AG04449 (cell line): ENCODE measurements around the gene TRAPPC8.
"Not testable (repeated sequence)": the region's sequence is repeated elsewhere in the genome, so short reads cannot be mapped to it uniquely, and the experiment has no call there.

Experiments used
- CTCF ChIA-PET: fragments of 350-600 bp; formaldehyde crosslinking; extraction: SDS; loops from one replicate; lab custom pipeline; 2021; ENCODE audit warnings: antibody characterized with exemption; lab: Yijun Ruan, JAX
- POLR2A ChIA-PET: fragments of 400-600, 350-600 bp; formaldehyde crosslinking; extraction: SDS; loops from one replicate; lab custom pipeline; 2020; ENCODE audit warnings: antibody characterized with exemption, inconsistent platforms; lab: Yijun Ruan, JAX
- DNase-seq: peaks from one replicate; pipeline ENCODE4 v3.0.0-alpha.2; 2010; ENCODE audit warnings: low read depth, low spot score
- H3K4me3 ChIP-seq: 2 replicates; pipeline ENCODE4 v1.5.1; 2011; ENCODE audit warnings: low read depth, mild to moderate bottlenecking, control low read depth, low read length
- TF ChIP-seq, protein P1 (sequence below): IDR thresholded peaks from one replicate; pipeline ENCODE4 v1.5.1; 2011; ENCODE audit warnings: mild to moderate bottlenecking, moderate library complexity, low read length, control low read depth, inconsistent platforms; ENCODE audit not compliant: insufficient read depth; ENCODE audit errors: missing control alignments

Gene TRAPPC8

DNA sequence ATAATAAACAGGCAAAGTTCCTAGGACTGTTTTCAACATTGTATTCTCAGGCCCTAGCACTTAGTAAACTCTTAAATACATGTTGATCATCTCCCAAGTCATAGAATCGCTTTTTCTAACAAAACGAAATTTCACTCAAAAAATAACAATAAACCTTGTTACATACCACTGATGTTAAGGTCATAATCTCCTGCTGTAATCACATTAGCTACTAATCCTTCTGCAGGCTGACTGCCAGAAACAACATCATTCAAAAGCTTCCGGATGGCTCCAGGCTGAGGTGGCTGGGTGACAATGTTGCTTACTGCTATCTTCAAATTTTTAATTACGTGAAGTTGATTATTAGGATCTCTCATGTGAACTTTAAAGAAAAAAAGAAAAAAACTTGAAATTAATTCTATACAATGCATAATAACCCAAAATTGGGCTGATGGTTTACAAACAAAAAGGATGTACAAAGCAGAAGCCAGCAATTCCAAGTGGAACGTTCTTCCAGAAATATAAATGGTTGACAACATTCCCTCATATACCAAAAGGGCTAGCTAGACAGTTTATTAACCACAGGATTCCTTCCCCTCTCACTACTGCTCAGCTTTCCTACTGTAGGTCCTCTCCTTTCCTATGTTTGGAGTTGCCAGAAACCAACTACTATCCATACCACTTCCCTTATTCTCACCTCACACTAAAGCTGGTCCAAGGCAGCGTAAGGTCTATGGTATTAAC, 11.6 kb downstream of the TRAPPC8 start:
- ChIA-PET CTCF (no interaction called here), POLR2A (interaction anchor here (1.1 kb wide), 1 partner anchor 12 kb away, joined by 3 read pairs; the partner anchor contains the start of gene TRAPPC8)
- H3K4me3 ChIP-seq: no peak overlapping the region
- DNase-seq: no peak
- TF ChIP-seq, protein P1, sequence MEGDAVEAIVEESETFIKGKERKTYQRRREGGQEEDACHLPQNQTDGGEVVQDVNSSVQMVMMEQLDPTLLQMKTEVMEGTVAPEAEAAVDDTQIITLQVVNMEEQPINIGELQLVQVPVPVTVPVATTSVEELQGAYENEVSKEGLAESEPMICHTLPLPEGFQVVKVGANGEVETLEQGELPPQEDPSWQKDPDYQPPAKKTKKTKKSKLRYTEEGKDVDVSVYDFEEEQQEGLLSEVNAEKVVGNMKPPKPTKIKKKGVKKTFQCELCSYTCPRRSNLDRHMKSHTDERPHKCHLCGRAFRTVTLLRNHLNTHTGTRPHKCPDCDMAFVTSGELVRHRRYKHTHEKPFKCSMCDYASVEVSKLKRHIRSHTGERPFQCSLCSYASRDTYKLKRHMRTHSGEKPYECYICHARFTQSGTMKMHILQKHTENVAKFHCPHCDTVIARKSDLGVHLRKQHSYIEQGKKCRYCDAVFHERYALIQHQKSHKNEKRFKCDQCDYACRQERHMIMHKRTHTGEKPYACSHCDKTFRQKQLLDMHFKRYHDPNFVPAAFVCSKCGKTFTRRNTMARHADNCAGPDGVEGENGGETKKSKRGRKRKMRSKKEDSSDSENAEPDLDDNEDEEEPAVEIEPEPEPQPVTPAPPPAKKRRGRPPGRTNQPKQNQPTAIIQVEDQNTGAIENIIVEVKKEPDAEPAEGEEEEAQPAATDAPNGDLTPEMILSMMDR: no peak

DNA sequence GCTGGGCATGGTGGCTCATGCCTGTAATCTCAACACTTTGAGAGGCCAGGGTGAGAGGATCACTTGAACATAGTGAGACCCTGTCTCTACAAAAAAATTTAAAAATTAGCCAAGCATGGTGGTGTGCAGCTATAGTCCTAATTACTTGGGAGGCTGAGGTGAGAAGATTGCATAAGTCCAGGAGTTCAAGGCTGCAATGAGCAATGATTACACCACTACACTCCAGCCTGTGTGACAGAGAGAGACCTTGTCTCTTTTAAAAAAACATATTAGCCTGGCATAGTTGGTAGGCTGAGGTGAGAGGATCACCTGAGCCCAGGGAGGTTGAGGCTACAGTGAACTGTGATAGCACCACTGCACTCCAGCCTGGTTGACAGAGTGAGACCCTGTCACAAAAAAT, 13.7 kb downstream of the TRAPPC8 start:
- TF ChIP-seq, protein P1: no peak
- no peak for DNase-seq
- POLR2A ChIA-PET: no interaction called here

DNA sequence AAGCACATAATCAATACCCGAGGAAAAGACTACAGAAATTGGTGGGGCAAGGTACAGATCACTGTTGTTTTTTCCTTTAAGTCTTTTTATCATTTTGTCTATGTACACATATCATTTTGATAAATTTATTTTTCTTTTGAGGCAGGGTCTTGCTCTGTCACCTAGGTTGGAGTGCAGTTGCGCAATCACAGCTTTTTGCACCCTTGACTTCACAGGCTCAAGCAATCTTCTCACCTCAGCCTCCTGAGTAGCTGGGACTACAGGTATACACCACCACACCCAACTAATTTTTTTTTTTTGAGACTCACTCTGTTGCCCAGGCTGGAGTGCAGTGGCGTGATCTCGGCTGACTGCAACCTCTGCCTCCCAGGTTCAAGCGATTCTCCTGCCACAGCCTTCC, 15.9 kb downstream of the TRAPPC8 start:
- CTCF ChIA-PET, POLR2A ChIA-PET, DNase-seq, H3K4me3 ChIP-seq: not testable (repeated sequence)

More for the DNA sequence above, 13.7 kb downstream of the TRAPPC8 start:
- H3K4me3 ChIP-seq: no peak overlapping the region
- CTCF ChIA-PET: interaction anchor here (0.7 kb wide), 1 partner anchor 78 kb away, joined by 3 read pairs; no protein-coding TSS in a partner anchor

DNA sequence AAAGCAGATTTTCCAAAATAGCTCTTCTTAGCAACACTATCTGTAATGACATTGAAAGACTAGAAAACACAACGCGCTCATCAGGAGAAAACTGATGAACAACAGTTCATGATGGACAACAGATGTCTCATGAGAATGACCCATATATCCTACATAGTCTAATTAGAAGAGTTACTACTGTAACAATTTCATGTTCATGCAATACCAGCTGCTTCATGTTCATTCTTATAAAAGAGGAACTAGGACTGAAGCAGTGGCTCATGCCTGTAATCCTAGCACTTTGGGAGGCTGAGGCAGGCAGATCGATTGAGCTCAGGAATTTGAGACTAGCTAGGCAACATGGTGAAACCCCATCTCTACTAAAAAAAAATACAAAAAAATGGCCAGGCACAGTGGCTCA, 22.7 kb downstream of the TRAPPC8 start:
- CTCF ChIA-PET: interaction anchor here (1.4 kb wide), 1 partner anchor 100 kb away, joined by 3 read pairs; no protein-coding TSS in a partner anchor
- no peak for DNase-seq
- POLR2A ChIA-PET: interaction anchor here (1.0 kb wide), 1 partner anchor 11 kb away, joined by 4 read pairs; no protein-coding TSS in a partner anchor
- TF ChIP-seq, protein P1: no peak
- H3K4me3 ChIP-seq: no peak overlapping the region

DNA sequence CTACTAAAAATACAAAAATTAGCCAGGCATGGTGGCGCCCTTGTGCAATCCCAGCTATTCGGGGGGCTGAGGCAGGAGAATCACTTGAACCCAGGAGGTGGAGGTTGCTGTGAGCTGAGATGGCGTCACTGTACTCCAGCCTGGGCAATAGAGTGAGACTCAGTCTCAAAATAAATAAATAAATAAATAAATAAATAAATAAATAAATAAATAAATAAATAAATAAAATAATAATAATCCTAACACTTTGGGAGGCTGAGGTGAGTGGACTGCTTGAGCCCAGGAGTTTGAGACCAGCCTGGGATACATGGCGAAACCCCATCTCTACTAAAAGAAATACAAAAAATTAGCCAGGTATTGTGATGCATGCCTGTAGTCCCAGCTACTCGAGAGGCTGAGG, 23.6 kb downstream of the TRAPPC8 start:
- POLR2A ChIA-PET: not testable (repeated sequence)
- CTCF ChIA-PET: interaction anchor here (1.4 kb wide), 1 partner anchor 99 kb away, joined by 3 read pairs; no protein-coding TSS in a partner anchor

DNA sequence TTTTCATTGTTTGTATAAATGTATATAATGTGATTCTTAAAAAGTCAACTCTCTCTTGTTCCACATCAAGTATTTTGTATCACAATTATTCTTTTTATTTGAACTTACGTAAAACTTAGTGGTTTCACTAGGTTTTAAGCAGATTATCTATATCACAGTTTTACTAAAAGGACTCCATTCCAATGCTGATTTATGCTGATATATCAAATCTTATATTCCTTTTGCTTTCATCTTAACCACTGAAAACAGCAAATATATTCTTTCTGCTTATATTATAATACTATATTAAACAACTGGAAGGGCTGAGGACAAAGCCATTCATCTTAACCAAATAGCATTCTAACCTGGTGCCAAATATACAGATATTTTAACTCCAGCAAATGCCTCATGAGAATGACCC, 24.2 kb downstream of the TRAPPC8 start:
- DNase-seq: no peak
- TF ChIP-seq, protein P1: no peak
- ChIA-PET POLR2A (no interaction called here), CTCF (no interaction called here)
- H3K4me3 ChIP-seq: no peak overlapping the region

More for the DNA sequence above, 23.6 kb downstream of the TRAPPC8 start:
- not testable (repeated sequence) for H3K4me3 ChIP-seq, DNase-seq

DNA sequence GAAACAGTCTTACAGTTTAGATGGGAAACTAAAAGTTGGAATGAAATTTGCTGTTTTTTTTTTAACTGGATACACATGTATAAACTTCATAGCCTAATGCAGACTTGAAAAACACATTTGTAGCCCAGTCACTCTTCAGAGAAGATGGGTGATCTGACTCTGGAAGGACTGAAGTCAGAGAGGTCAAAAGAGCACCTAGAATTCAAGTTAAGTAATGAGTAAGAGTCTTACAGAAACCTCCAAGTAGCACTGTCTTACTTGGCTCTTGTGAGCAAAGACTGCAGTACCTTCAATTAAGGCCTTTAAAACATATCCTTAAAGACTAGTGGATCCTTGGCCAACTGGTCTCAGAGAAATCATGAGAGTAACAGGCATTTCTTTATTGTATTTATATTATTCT, 41.9 kb downstream of the TRAPPC8 start:
- no peak overlapping the region for H3K4me3 ChIP-seq
- CTCF ChIA-PET: no interaction called here
- TF ChIP-seq, protein P1: no peak
- POLR2A ChIA-PET: no interaction called here
- DNase-seq: no peak

DNA sequence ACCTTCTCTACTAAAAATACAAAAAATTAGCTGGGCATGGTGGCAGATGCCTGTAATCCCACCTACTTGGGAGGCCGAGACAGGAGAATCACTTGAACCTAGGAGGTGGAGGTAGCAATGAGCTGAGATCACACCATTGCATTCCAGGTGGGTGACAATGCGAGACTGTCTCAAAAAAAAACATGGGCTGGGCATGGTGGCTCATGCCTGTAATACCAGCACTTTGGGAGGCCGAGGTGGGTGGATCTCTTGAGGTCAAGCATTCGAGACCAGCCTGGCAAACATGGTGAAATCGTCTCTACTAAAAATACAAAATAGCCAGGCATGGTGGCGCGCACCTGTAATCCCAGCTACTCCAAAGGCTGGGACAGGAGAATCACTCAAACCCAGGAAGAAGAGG, 43.2 kb downstream of the TRAPPC8 start:
- POLR2A ChIA-PET, DNase-seq, H3K4me3 ChIP-seq: not testable (repeated sequence)
- CTCF ChIA-PET: interaction anchor here (1.2 kb wide), 1 partner anchor 8 kb away, joined by 3 read pairs; no protein-coding TSS in a partner anchor
